Mesenchymal stem cell (in vitro differentiated cells and primary cell): ENCODE results near the gene APOL4.

Experiments used
- DNase-seq: peaks from one replicate; pipeline ENCODE4 v3.0.0-alpha.2; 2013
- H2AFZ ChIP-seq: one replicate; pipeline ENCODE4 v1.6.1; 2013; ENCODE audit warnings: low read depth, mild to moderate bottlenecking, control low read depth, inconsistent platforms, low read length, moderate library complexity
- H2AK5ac ChIP-seq: 2 replicates; pipeline ENCODE4 v1.6.1; 2013; ENCODE audit warnings: low read length, moderate library complexity, mild to moderate bottlenecking, inconsistent platforms; ENCODE audit not compliant: severe bottlenecking
- H2BK120ac ChIP-seq: one replicate; pipeline ENCODE4 v1.6.1; 2013; ENCODE audit warnings: low read depth, mild to moderate bottlenecking, inconsistent platforms, low read length, moderate library complexity
- H2BK12ac ChIP-seq, 2 experiments: one replicate each; pipeline ENCODE4 v1.6.1; 2013; ENCODE audit warnings: inconsistent platforms in 2 of 2, low read length in 2 of 2, mild to moderate bottlenecking in 2 of 2, moderate library complexity in 2 of 2, control low read depth in 1 of 2
- H2BK15ac ChIP-seq: one replicate; pipeline ENCODE4 v1.6.1; 2013; ENCODE audit warnings: mild to moderate bottlenecking, low read depth, inconsistent platforms; ENCODE audit not compliant: poor library complexity, severe bottlenecking
- H2BK5ac ChIP-seq: 2 replicates; pipeline ENCODE4 v1.6.1; 2013; ENCODE audit warnings: low read depth, mild to moderate bottlenecking, low read length, control low read depth, inconsistent platforms; ENCODE audit not compliant: poor library complexity, severe bottlenecking
- H3K14ac ChIP-seq, 2 experiments: one replicate each; pipeline ENCODE4 v1.6.1; 2013; ENCODE audit warnings: inconsistent platforms in 2 of 2, low read length in 2 of 2, control low read depth in 1 of 2, mild to moderate bottlenecking in 1 of 2, moderate library complexity in 1 of 2
- H3K18ac ChIP-seq, 2 experiments: one replicate each; pipeline ENCODE4 v1.6.1; 2013; ENCODE audit warnings: inconsistent platforms in 2 of 2, low read length in 2 of 2, control low read depth in 1 of 2, low read depth in 1 of 2, mild to moderate bottlenecking in 1 of 2
- H3K23ac ChIP-seq, 2 experiments: one replicate each; pipeline ENCODE4 v1.6.1; 2013; ENCODE audit warnings: inconsistent platforms in 2 of 2, low read length in 2 of 2, mild to moderate bottlenecking in 2 of 2, moderate library complexity in 2 of 2, control low read depth in 1 of 2
- H3K27ac ChIP-seq: 2 replicates; pipeline ENCODE4 v1.5.1; 2013; ENCODE audit warnings: mild to moderate bottlenecking, moderate library complexity, low read length, control low read depth, inconsistent platforms; ENCODE audit not compliant: poor library complexity, severe bottlenecking
- H3K27me3 ChIP-seq, 2 experiments: 2 replicates each; pipeline versions ENCODE4 v1.6.1 to v1.7.0; 2013; ENCODE audit warnings: low read length in 2 of 2, mild to moderate bottlenecking in 2 of 2, moderate library complexity in 2 of 2, control low read depth in 1 of 2, inconsistent platforms in 1 of 2; ENCODE audit not compliant: control insufficient read depth in 1 of 2, insufficient read depth in 1 of 2
- H3K36me3 ChIP-seq, 2 experiments: 2 replicates each; pipeline versions ENCODE4 v1.6.1 to v1.7.0; 2013; ENCODE audit warnings: low read length in 2 of 2, control low read depth in 1 of 2, inconsistent platforms in 1 of 2, low read depth in 1 of 2, mild to moderate bottlenecking in 1 of 2; ENCODE audit not compliant: insufficient read depth in 2 of 2, control insufficient read depth in 1 of 2
- H3K4ac ChIP-seq, 2 experiments: one replicate each; pipeline ENCODE4 v1.6.1; 2013; ENCODE audit warnings: inconsistent platforms in 2 of 2, low read length in 2 of 2, mild to moderate bottlenecking in 2 of 2, moderate library complexity in 2 of 2, control low read depth in 1 of 2, low read depth in 1 of 2
- H3K4me1 ChIP-seq: 2 replicates; pipeline ENCODE4 v1.6.1; 2013; ENCODE audit warnings: low read depth, low read length, control low read depth; ENCODE audit not compliant: control insufficient read depth, insufficient read depth
- H3K4me2 ChIP-seq: 2 replicates; pipeline ENCODE4 v1.6.1; 2013; ENCODE audit warnings: low read length, mild to moderate bottlenecking, inconsistent platforms; ENCODE audit not compliant: poor library complexity, severe bottlenecking
- H3K4me3 ChIP-seq, 2 experiments: 2 replicates each; pipeline versions ENCODE4 v1.5.1 to v1.7.0; 2013; ENCODE audit warnings: low read length in 2 of 2, mild to moderate bottlenecking in 2 of 2, control low read depth in 1 of 2, low read depth in 1 of 2; ENCODE audit not compliant: insufficient read depth in 1 of 2
- H3K79me1 ChIP-seq: replicated peaks from 2 replicates; pipeline ENCODE4 v1.6.1; 2013; ENCODE audit warnings: mild to moderate bottlenecking, control low read depth, low read length, inconsistent platforms; ENCODE audit not compliant: poor library complexity, severe bottlenecking
- H3K9ac ChIP-seq: 2 replicates; pipeline ENCODE4 v1.7.0; 2013; ENCODE audit warnings: mild to moderate bottlenecking, low read length, moderate library complexity
- H3K9me3 ChIP-seq: 2 replicates; pipeline ENCODE4 v1.7.0; 2013; ENCODE audit warnings: mild to moderate bottlenecking, low read length; ENCODE audit not compliant: control insufficient read depth
- H4K8ac ChIP-seq: one replicate; pipeline ENCODE4 v1.6.1; 2013; ENCODE audit warnings: inconsistent platforms, mild to moderate bottlenecking, low read length, moderate library complexity
- H4K91ac ChIP-seq: one replicate; pipeline ENCODE4 v1.6.1; 2013; ENCODE audit warnings: mild to moderate bottlenecking, low read length, inconsistent platforms
- WGBS: methylation state at CpG from one replicate; pipeline ENCODE4 v1.1.7; 2013; ENCODE audit warnings: mixed read lengths; 5-methylcytosine and 5-hydroxymethylcytosine counted together

The APOL4 gene

DNA sequence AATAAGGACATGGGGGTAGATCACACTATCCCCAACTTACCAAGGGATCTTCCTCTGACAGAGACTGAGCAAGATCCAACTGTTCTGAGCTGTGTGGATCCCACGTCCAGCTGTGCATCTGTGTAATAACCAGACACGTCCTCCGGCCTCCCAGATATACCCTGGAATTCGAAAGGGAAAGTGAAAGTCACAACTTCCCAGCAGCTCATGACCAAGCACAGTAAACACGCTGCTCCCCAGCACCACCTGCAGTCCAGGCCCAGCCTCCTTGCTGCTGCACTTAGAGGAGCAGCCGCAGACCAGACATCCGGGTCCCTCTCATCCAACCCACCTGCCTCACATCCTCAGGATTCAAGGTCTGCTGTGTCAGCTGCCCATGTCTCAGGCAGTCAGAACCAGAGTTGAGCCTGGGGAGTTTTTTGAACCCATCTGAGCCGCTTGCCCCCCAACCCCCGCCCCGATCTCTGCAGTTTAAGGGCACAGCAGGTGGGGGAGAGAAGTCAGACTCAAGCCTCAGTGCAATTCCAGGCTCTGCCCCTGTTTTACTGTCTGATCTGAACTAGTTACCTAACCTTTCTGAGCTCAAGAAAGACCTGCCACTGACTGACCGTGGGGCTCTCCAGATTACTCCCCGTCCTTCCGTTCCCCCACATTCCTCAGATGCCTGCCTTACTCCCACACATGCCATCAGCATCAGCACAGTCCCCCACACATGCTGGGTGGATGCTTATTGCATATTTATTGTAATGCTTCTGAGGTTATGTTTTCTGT, 38.0 kb upstream of the APOL4 start, which contains the start of gene APOL2:
TSS of gene APOL2 (minus strand) at position 127 of the 771 bp plus-strand sequence. CDS start 6,365 bp downstream, outside the sequence.
- Histone ChIP-seq H2BK120ac (peak within 1 kb of the TSS; percentile 15), H3K23ac (peak within 1 kb of the TSS; percentile 64 to 91), H3K4ac (peak within 1 kb of the TSS; percentile 46 to 96), H3K27ac (peak within 1 kb of the TSS; percentile 94), H2AFZ (peak within 1 kb of the TSS; percentile 90), H3K4me2 (peak within 1 kb of the TSS; percentile 62), H2BK12ac (peak within 1 kb of the TSS; percentile 25 to 71), H3K79me1 (peaks cover 8% of the 10 kb centered on the region), H4K8ac (peak within 1 kb of the TSS; percentile 78), H2AK5ac (peak within 1 kb of the TSS; percentile 95), H3K4me1 (peaks cover 34% of the 10 kb centered on the region), H3K9ac (peak within 1 kb of the TSS; percentile 91), H3K4me3 (peak within 1 kb of the TSS; percentile 70 to 86), H3K9me3 (no peaks in the 10 kb centered on the region), H3K14ac (peak within 1 kb of the TSS in 1 of 2 experiments; percentile 88), H2BK15ac (peak within 1 kb of the TSS; percentile 88), H3K27me3 (no peaks in the 10 kb centered on the region), H3K18ac (peak within 1 kb of the TSS; percentile 6 to 82), H3K36me3 (peaks cover 8 to 22% of the 10 kb centered on the region in 2 experiments), H2BK5ac (peak within 1 kb of the TSS; percentile 91), H4K91ac (peak within 1 kb of the TSS; percentile 41)
- DNase-seq, result peak; percentile 98
- WGBS, result 4% methylated on average over 11 of the region's 13 CpGs

DNA sequence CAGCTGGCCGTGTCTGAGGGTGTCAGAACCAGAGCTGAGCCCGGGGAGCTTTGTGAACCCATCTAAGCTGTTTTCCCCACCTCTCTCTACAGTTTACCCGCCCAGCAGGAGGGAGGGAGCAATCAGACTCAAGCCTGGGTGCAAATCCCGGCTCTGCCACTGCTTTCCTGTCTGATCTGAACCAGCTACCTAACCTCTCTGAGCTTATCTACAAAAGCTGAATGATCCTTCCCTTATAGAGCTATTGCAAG, 37.5 kb upstream of the APOL4 start:
- DNase-seq, result no peak
- Histone ChIP-seq H3K14ac (peak overlapping the region in 1 of 2 experiments; percentile 88), H3K27me3 (no peaks in the 10 kb centered on the region), H3K23ac (peak overlapping the region; percentile 64 to 91), H3K4me2 (peak overlapping the region; percentile 62), H3K79me1 (peaks cover 8% of the 10 kb centered on the region), H2BK5ac (peak overlapping the region; percentile 84), H3K27ac (peak overlapping the region; percentile 94), H3K9me3 (no peaks in the 10 kb centered on the region), H3K4me3 (peak overlapping the region; percentile 70 to 86), H3K4me1 (peaks cover 32% of the 10 kb centered on the region), H3K4ac (peak overlapping the region; percentile 46 to 96), H4K91ac (peak overlapping the region; percentile 41), H4K8ac (peak overlapping the region; percentile 78), H2BK12ac (peak overlapping the region in 1 of 2 experiments; percentile 71), H2BK120ac (no peak overlapping the region), H3K18ac (peak overlapping the region; percentile 6 to 82), H2AK5ac (peak overlapping the region; percentile 95), H2BK15ac (peak overlapping the region; percentile 88), H3K36me3 (peaks cover 8 to 24% of the 10 kb centered on the region in 2 experiments), H2AFZ (peak overlapping the region; percentile 67), H3K9ac (peak overlapping the region; percentile 91)
- WGBS, result 21% methylated on average over 4 of the region's 4 CpGs

- peak overlapping the region; percentile 91 for H3K9ac ChIP-seq
- no peaks in the 10 kb centered on the region for H3K9me3 ChIP-seq
- H3K27me3 ChIP-seq, result no peaks in the 10 kb centered on the region
- peaks cover 29% of the 10 kb centered on the region for H3K4me1 ChIP-seq
- H4K8ac ChIP-seq, result peak overlapping the region; percentile 78
- peak overlapping the region; percentile 94 for H3K27ac ChIP-seq
- peak overlapping the region; percentile 25 to 71 for H2BK12ac ChIP-seq
- H3K4me3 ChIP-seq, result peak overlapping the region; percentile 70 to 86
- no peak overlapping the region for H2BK120ac ChIP-seq
- H3K23ac ChIP-seq, result peak overlapping the region in 1 of 2 experiments; percentile 91
- peak overlapping the region; percentile 46 to 96 for H3K4ac ChIP-seq
- peak overlapping the region; percentile 84 for H2BK5ac ChIP-seq
- peak overlapping the region; percentile 67 for H2AFZ ChIP-seq
- H2AK5ac ChIP-seq, result peak overlapping the region; percentile 95
- no peak overlapping the region for H4K91ac ChIP-seq
- H3K36me3 ChIP-seq, result peaks cover 8 to 26% of the 10 kb centered on the region in 2 experiments
- H2BK15ac ChIP-seq, result peak overlapping the region; percentile 88
- H3K18ac ChIP-seq, result peak overlapping the region; percentile 6 to 82
- no peak for DNase-seq
- H3K14ac ChIP-seq, result peak overlapping the region in 1 of 2 experiments; percentile 88
- peaks cover 8% of the 10 kb centered on the region for H3K79me1 ChIP-seq
- H3K4me2 ChIP-seq, result peak overlapping the region; percentile 62
- WGBS, result 65% methylated on average over 5 of the region's 5 CpGs
Observed at GRCh38 chr22:36238373-36239149, 37.0 kb upstream of the APOL4 start.
